ENCODE results near the gene SORBS1. TPM values are rescaled to one million over a fixed set of nuclear protein-coding genes. Genes with fewer than 3 reads are reported as not detected.

SORBS1 gene
- total RNA-seq, 1 donor from 2014 or later, result 0.77 TPM

DNA sequence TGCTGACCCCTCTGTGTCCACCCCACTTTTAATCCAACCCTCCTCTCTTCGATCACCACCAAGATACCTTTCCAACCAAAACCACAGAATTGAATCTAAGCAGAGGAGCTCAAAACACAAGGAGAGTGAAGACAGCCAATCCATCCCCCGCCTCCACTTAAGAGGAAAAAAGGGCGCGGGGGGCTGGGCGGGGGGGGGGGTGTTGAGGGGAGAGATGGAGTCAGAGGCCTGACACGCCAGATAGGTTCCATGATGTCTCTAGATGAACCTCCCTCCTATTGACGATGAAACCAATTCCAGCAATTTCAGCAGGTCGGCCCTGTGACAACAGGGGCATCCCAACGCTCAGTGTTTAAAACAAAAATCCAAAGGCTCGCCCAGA lies 1.3 kb downstream of the SORBS1 start:
- Mint-ChIP-seq H3K27me3 (peaks cover 46% of the 10 kb centered on the region), H3K36me3 (ENCODE audit: low read depth) (no peaks in the 10 kb centered on the region), H3K9me3 (no peaks in the 10 kb centered on the region), H3K27ac (no peak overlapping the region), H3K4me3 (peak overlapping the region; percentile 88), H3K4me1 (peaks cover 14% of the 10 kb centered on the region)
- intact Hi-C loops (cut with micrococcal nuclease), result loop anchor here (2.0 kb wide), 1 partner anchor 97 kb away; the partner anchor contains the start of gene ALDH18A1
- DNase-seq, result no peak

DNA sequence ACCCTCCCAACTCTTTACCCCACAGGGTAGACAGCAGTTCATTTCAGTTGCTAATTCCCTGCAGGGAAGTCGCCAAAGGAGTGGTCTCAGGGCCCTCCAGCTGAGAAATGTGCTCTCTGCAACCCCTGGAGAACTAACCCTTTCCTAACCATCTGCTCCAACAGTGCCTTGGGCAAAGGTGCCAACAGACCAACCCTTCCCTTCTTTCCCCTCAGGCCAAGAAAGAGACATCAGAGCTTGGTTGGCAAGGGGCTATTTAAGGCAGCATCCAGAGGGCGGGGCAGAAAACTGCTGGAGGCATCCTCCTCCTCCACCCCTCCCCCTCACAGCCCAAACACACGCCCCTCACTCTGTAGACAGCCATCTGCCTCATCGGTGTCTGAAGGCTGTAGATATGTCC lies 1.7 kb downstream of the SORBS1 start:
- DNase-seq, result no peak

DNA sequence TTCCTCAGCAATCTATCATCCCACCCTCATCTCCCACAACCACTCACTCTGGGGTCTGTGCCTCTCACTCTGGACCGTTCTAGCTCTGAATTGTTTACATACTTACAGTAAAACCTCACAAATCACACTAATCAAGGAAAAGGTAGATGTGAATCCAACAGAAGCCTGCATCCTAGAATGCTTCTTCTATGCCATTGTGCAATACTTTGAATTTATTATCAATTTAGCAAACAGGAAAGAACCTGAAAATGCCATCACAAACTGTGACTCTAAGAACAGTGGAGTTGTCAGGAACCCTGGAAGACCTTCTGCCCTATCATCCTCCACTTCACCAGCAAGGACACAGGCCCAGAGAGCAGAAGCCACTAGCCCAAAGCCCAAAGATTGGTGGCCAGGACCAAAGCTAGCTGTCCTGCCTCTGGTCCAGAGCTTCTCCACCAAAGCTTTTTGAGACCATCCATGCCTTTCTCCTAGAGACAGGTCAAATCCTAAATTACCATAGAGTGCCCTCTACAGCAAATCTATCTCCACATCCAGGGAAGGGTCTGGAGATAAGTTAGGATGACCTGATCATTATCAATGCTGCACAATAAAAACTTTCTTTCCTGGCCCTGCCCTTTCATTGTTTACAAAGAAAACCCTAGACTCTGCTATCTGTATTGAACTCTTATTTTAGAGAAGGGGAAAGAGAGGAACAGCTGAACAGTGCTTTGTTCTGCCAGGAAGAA lies 2.4 kb downstream of the SORBS1 start:
- intact Hi-C loops (cut with micrococcal nuclease), result no loop called here
- Mint-ChIP-seq H3K27me3 (peaks cover 45% of the 10 kb centered on the region), H3K4me3 (no peak overlapping the region), H3K9me3 (no peaks in the 10 kb centered on the region), H3K27ac (no peak overlapping the region), H3K36me3 (ENCODE audit: low read depth) (no peaks in the 10 kb centered on the region), H3K4me1 (peaks cover 14% of the 10 kb centered on the region)
- DNase-seq, result no peak

More for the DNA sequence above, 1.7 kb downstream of the SORBS1 start:
- intact Hi-C loops (cut with micrococcal nuclease), result no loop called here
- H3K27me3 Mint-ChIP-seq, result peaks cover 46% of the 10 kb centered on the region
- no peaks in the 10 kb centered on the region for H3K36me3 Mint-ChIP-seq (ENCODE audit: low read depth)
- H3K4me1 Mint-ChIP-seq, result peaks cover 14% of the 10 kb centered on the region
- no peak overlapping the region for H3K27ac Mint-ChIP-seq
- no peaks in the 10 kb centered on the region for H3K9me3 Mint-ChIP-seq
- peak overlapping the region; percentile 56 for H3K4me3 Mint-ChIP-seq

GRCh38 chr10:95556994-95557767 lies 4.0 kb downstream of the SORBS1 start:
- Mint-ChIP-seq H3K9me3 (no peaks in the 10 kb centered on the region), H3K27ac (no peak overlapping the region), H3K4me1 (peaks cover 14% of the 10 kb centered on the region), H3K4me3 (no peak overlapping the region), H3K27me3 (peaks cover 37% of the 10 kb centered on the region), H3K36me3 (ENCODE audit: low read depth) (no peaks in the 10 kb centered on the region)
- DNase-seq, result no peak
- intact Hi-C loops (cut with micrococcal nuclease), result no loop called here

- no peaks in the 10 kb centered on the region for H3K36me3 Mint-ChIP-seq (ENCODE audit: low read depth)
- no peak for DNase-seq
- no peak overlapping the region for H3K4me3 Mint-ChIP-seq
- intact Hi-C loops (cut with micrococcal nuclease), result no loop called here
- H3K27ac Mint-ChIP-seq, result no peak overlapping the region
- peaks cover 21% of the 10 kb centered on the region for H3K27me3 Mint-ChIP-seq
- H3K4me1 Mint-ChIP-seq, result no peaks in the 10 kb centered on the region
- no peaks in the 10 kb centered on the region for H3K9me3 Mint-ChIP-seq
Observed at GRCh38 chr10:95553674-95554073, 7.5 kb downstream of the SORBS1 start.

DNA sequence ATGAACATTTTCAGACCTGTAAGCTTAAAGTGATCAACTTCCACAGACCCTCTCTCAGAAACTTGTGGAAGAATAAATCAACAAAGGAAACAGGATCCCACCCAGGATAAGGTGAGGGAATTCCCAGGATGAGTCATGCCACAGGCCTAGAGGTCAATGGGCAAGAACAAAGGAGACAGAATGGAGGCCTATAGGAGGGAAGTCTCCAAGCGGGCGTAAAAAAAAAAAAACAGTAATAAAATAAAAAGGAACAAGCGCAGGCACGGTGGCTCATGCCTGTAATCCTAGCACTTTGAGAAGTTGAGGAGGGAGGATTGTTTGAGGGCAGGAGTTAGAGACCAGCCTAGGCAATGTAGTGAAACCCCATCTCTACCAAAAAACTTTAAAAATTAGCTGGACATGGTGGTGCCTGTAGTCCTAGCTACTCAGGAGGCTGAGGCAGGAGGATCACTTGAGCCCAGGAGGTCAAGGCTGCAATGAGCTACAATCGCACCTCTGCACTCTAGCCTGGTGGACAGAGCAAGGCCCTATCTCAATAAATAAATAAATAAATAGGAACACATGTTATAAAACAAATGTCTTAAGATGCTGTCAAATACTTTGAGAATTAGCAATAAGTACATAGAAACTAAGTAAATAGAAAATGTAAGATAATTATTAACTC lies 8.4 kb downstream of the SORBS1 start:
- Mint-ChIP-seq H3K36me3 (ENCODE audit: low read depth) (no peaks in the 10 kb centered on the region), H3K9me3 (no peaks in the 10 kb centered on the region), H3K4me3 (no peak overlapping the region), H3K4me1 (no peaks in the 10 kb centered on the region), H3K27ac (no peak overlapping the region), H3K27me3 (peaks cover 13% of the 10 kb centered on the region)
- intact Hi-C loops (cut with micrococcal nuclease), result no loop called here
- no peak for DNase-seq

GRCh38 chr10:95550073-95550672 lies 11.0 kb downstream of the SORBS1 start:
- no peak overlapping the region for H3K27ac Mint-ChIP-seq
- H3K27me3 Mint-ChIP-seq, result peaks cover 8% of the 10 kb centered on the region
- no peak overlapping the region for H3K4me3 Mint-ChIP-seq
- DNase-seq, result no peak
- no peaks in the 10 kb centered on the region for H3K9me3 Mint-ChIP-seq
- intact Hi-C loops (cut with micrococcal nuclease), result no loop called here
- no peaks in the 10 kb centered on the region for H3K36me3 Mint-ChIP-seq (ENCODE audit: low read depth)
- no peaks in the 10 kb centered on the region for H3K4me1 Mint-ChIP-seq

- Mint-ChIP-seq H3K4me3 (no peak overlapping the region), H3K27ac (no peak overlapping the region), H3K27me3 (peaks cover 8% of the 10 kb centered on the region), H3K9me3 (no peaks in the 10 kb centered on the region), H3K4me1 (no peaks in the 10 kb centered on the region), H3K36me3 (ENCODE audit: low read depth) (no peaks in the 10 kb centered on the region)
- DNase-seq, result no peak
- intact Hi-C loops (cut with micrococcal nuclease), result no loop called here
Observed at GRCh38 chr10:95547791-95548435, 13.3 kb downstream of the SORBS1 start.

DNA sequence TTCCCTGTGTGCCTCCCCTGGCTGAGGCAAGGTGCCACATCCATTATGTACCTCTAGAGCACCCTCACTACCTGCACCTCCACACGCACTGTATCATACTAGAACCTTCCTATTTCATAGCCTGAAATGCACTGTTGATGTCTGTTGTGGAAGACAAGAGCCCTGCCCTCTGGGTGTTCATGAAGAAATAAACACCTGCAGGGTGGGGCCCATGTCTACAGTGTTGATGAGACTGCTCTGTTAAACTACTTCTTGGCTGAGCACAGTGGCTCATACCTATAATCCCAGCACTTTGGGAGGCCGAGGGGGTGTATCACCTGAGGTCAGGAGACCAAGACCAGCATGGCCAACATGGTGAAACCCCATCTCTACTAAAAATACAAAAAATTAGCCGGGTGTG lies 14.0 kb downstream of the SORBS1 start:
- Mint-ChIP-seq H3K4me1 (no peaks in the 10 kb centered on the region), H3K4me3 (no peak overlapping the region), H3K36me3 (ENCODE audit: low read depth) (no peaks in the 10 kb centered on the region), H3K27me3 (peaks cover 8% of the 10 kb centered on the region), H3K9me3 (no peaks in the 10 kb centered on the region), H3K27ac (no peak overlapping the region)
- no peak for DNase-seq
- intact Hi-C loops (cut with micrococcal nuclease), result no loop called here

DNA sequence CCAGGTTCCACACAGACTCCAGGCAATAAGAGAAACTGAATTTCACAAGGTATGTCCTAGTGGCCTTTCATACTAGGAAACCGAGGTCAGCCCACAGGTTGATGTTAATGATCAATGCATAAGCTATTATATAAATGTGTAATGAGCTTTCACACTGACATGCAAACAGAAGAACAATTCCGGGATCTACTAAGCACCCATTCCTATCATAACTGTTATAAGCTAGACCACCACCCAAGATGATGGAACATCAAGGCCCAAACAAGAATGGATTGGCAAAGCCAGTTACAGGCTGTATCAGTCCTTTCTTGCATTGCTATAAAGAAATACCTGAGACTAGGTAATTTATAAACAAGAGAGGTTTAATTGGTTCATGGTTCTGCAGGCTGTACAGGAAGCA lies 15.2 kb downstream of the SORBS1 start:
- Mint-ChIP-seq H3K36me3 (ENCODE audit: low read depth) (no peaks in the 10 kb centered on the region), H3K9me3 (no peaks in the 10 kb centered on the region), H3K4me3 (no peak overlapping the region), H3K4me1 (no peaks in the 10 kb centered on the region), H3K27me3 (peaks cover 8% of the 10 kb centered on the region), H3K27ac (no peak overlapping the region)
- intact Hi-C loops (cut with micrococcal nuclease), result no loop called here
- DNase-seq, result no peak

- Mint-ChIP-seq H3K27me3 (peaks cover 8% of the 10 kb centered on the region), H3K36me3 (ENCODE audit: low read depth) (no peaks in the 10 kb centered on the region), H3K9me3 (no peaks in the 10 kb centered on the region), H3K4me3 (no peak overlapping the region), H3K4me1 (no peaks in the 10 kb centered on the region), H3K27ac (no peak overlapping the region)
- no peak for DNase-seq
- intact Hi-C loops (cut with micrococcal nuclease), result no loop called here
Observed at GRCh38 chr10:95544783-95545500, 16.2 kb downstream of the SORBS1 start.

DNA sequence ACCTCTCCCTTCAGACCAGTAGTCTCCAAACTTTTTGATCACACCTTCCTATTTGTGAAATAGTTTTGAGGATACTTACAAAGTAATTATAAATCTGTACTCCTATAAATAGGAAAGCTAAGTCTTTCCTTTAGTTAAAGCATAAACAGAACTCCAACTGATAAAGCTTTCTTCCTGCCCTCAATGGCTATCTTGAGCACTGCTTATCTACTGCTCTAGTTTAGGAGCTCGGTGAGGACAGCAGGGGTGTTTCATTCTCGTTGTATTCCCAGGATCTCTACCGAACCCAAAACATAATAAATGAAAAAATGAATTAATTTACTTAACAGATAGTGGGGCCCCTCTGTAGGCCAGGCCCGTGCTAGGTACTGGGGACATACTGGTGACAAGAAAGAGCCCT lies 17.7 kb downstream of the SORBS1 start:
- Mint-ChIP-seq H3K27ac (no peak overlapping the region), H3K4me1 (no peaks in the 10 kb centered on the region), H3K27me3 (no peaks in the 10 kb centered on the region), H3K4me3 (no peak overlapping the region), H3K36me3 (ENCODE audit: low read depth) (no peaks in the 10 kb centered on the region), H3K9me3 (no peaks in the 10 kb centered on the region)
- no peak for DNase-seq
- intact Hi-C loops (cut with micrococcal nuclease), result no loop called here

- Mint-ChIP-seq H3K4me1 (no peaks in the 10 kb centered on the region), H3K36me3 (ENCODE audit: low read depth) (no peaks in the 10 kb centered on the region), H3K27me3 (no peaks in the 10 kb centered on the region), H3K4me3 (no peak overlapping the region), H3K27ac (no peak overlapping the region), H3K9me3 (no peaks in the 10 kb centered on the region)
- DNase-seq, result no peak
- intact Hi-C loops (cut with micrococcal nuclease), result no loop called here
Observed at GRCh38 chr10:95542761-95543160, 18.4 kb downstream of the SORBS1 start.
